Right atrium auricular region (tissue), 2 donors: Measurements from ENCODE around the gene FAM9C. TPM values are rescaled to one million over a fixed set of nuclear protein-coding genes. Genes with fewer than 3 reads are reported as not detected.

ENCODE experiments used
- DNase-seq: peaks from one replicate; pipeline ENCODE4 v3.0.0-alpha.2; 2019; ENCODE audit warnings: low spot score
- H3K27ac ChIP-seq, 2 donors: fragments of 200-600 bp; sonication (generic); 1 replicate in 1 of 2; 2 replicates in 1 of 2; pipeline ENCODE4 v1.5.1; 2016 to 2019
- H3K27me3 ChIP-seq, 2 donors: fragments of 200-600 bp; sonication (generic); one replicate each; pipeline versions ENCODE4 v1.5.1 to v1.6.0; 2017 to 2019
- H3K36me3 ChIP-seq: fragments of 200-600 bp; sonication (generic); one replicate; pipeline ENCODE4 v1.5.1; 2016
- H3K4me1 ChIP-seq, 2 donors: fragments of 200-600 bp; sonication (generic); one replicate each; pipeline versions ENCODE4 v1.5.1 to v1.6.0; 2017 to 2019
- H3K4me3 ChIP-seq, 2 donors: fragments of 200-600 bp; sonication (generic); 1 replicate in 1 of 2; 2 replicates in 1 of 2; pipeline ENCODE4 v1.5.1; 2017 to 2019; ENCODE audit warnings: mild to moderate bottlenecking in 1 of 2, moderate library complexity in 1 of 2
- H3K9me3 ChIP-seq, 2 donors: fragments of 200-600 bp; sonication (generic); one replicate each; pipeline ENCODE4 v1.5.1; 2019
- total RNA-seq, 2 donors: library from RNA; depleted of rRNA; stranded (reverse); fragments of >200 nt; gene quantifications; one replicate each; pipeline ENCODE4 v1.1.0, GENCODE V29; 2016
- TF ChIP-seq, protein P1 (sequence below), 2 donors: fragments of 200-600 bp; sonication (generic); IDR thresholded peaks; one replicate each; pipeline ENCODE4 v1.5.1; 2019; ENCODE audit warnings: antibody characterized with exemption in 2 of 2

FAM9C gene
- total RNA-seq, 2 donors from 2014 or later: not detected

GRCh38 chrX:13078739-13079444 lies 34.5 kb upstream of the FAM9C start:
- Histone ChIP-seq H3K27me3 (no peaks in the 10 kb centered on the region), H3K4me3 (peak overlapping the region in 1 of 2 donors; percentile 7), H3K36me3 (no peaks in the 10 kb centered on the region), H3K27ac (peak overlapping the region; percentile 62 to 63), H3K9me3 (no peaks in the 10 kb centered on the region), H3K4me1 (no peaks in the 10 kb centered on the region)
- TF ChIP-seq, protein P1, sequence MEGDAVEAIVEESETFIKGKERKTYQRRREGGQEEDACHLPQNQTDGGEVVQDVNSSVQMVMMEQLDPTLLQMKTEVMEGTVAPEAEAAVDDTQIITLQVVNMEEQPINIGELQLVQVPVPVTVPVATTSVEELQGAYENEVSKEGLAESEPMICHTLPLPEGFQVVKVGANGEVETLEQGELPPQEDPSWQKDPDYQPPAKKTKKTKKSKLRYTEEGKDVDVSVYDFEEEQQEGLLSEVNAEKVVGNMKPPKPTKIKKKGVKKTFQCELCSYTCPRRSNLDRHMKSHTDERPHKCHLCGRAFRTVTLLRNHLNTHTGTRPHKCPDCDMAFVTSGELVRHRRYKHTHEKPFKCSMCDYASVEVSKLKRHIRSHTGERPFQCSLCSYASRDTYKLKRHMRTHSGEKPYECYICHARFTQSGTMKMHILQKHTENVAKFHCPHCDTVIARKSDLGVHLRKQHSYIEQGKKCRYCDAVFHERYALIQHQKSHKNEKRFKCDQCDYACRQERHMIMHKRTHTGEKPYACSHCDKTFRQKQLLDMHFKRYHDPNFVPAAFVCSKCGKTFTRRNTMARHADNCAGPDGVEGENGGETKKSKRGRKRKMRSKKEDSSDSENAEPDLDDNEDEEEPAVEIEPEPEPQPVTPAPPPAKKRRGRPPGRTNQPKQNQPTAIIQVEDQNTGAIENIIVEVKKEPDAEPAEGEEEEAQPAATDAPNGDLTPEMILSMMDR (IDR thresholded peaks at IDR 0.05): no peak
- peak; percentile 65 for DNase-seq

DNA sequence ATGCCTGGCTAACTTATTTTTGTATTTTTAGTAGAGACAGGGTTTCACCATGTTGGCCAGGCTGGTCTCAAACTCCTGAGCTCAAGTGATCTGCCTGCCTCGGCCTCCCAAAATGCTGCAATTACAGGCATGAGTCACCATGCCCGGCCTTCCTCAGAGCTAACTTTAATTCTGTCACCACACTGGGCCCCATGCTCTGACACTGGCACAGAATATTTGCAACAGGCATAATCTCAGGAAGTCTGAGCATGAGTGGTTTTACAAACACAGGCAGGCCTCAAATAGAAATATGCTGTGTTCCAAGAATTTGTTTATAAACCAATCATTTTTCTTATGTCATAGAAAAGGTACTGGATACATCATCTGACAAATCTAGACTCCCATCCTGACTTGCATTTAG lies 32.7 kb upstream of the FAM9C start:
- no peak overlapping the region for H3K4me3 ChIP-seq
- no peaks in the 10 kb centered on the region for H3K9me3 ChIP-seq
- H3K36me3 ChIP-seq: no peaks in the 10 kb centered on the region
- H3K27ac ChIP-seq: no peak overlapping the region
- no peaks in the 10 kb centered on the region for H3K4me1 ChIP-seq
- DNase-seq: no peak
- TF ChIP-seq, protein P1 (IDR thresholded peaks at IDR 0.05): no peak
- no peaks in the 10 kb centered on the region for H3K27me3 ChIP-seq

- Histone ChIP-seq H3K27me3 (no peaks in the 10 kb centered on the region), H3K9me3 (peaks cover 0 to 2% of the 10 kb centered on the region in 2 donors), H3K4me1 (no peaks in the 10 kb centered on the region), H3K36me3 (no peaks in the 10 kb centered on the region), H3K4me3 (no peak overlapping the region), H3K27ac (no peak overlapping the region)
- DNase-seq: no peak
- TF ChIP-seq, protein P1 (IDR thresholded peaks at IDR 0.05): no peak
Measured at GRCh38 chrX:13076176-13076961, 31.9 kb upstream of the FAM9C start.

GRCh38 chrX:13074297-13075262 lies 30.2 kb upstream of the FAM9C start:
- Histone ChIP-seq H3K36me3 (no peaks in the 10 kb centered on the region), H3K27me3 (no peaks in the 10 kb centered on the region), H3K4me1 (no peaks in the 10 kb centered on the region), H3K27ac (no peak overlapping the region), H3K9me3 (peaks cover 5 to 12% of the 10 kb centered on the region in 2 donors), H3K4me3 (no peak overlapping the region)
- no peak for DNase-seq
- TF ChIP-seq, protein P1 (IDR thresholded peaks at IDR 0.05): no peak

DNA sequence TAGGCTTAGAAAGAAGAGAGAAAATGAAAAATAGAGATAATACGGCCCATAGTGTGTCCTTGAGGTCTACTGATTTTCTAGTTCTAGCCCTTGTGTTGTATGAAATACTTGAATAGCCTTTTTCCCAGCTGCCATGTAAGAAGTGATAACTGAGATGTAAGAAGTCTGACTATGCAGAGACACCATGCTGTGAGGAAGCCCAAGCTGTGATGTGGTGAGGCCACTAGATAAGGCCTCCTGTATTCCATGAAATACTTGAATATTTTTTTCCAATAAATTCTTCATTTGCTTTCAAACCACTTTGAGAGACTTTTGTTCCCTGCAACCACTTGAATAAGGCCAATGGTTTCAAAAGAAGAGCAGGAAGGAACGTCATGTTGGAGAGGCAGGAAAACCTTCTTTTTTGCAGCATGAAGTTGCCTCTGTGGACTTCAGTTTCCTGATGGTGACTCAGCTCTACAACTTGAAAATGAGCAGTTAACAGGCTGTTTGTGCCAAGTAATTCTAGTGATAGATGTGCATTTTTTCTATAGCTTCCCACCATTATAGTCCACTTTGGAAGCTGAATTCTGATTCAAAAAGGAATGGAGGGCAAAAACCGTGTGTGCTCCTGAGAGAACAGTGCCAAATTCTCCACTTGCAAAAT lies 25.5 kb upstream of the FAM9C start:
- no peak for DNase-seq
- no peaks in the 10 kb centered on the region for H3K36me3 ChIP-seq
- TF ChIP-seq, protein P1 (IDR thresholded peaks at IDR 0.05): no peak

More for the DNA sequence above, 25.5 kb upstream of the FAM9C start:
- Histone ChIP-seq H3K4me3 (no peak overlapping the region), H3K27ac (no peak overlapping the region), H3K4me1 (no peaks in the 10 kb centered on the region), H3K27me3 (no peaks in the 10 kb centered on the region), H3K9me3 (peaks cover 7 to 28% of the 10 kb centered on the region in 2 donors)
